K562 (cell line): ENCODE measurements around the gene TSHR. TPM values are rescaled to one million over a fixed set of nuclear protein-coding genes. Genes with fewer than 3 reads are reported as not detected.

ENCODE experiments used
- ATAC-seq: fragments of 200-7000 bp; cut with Tn5 transposase; 3 replicates; pipeline ENCODE4 v1.9.1; 2020; ENCODE audit warnings: moderate library complexity
- BruUV-seq: library from RNA; stranded (reverse); fragments of 400-500 nt; replicated peaks from 2 replicates; lab custom pipeline; 2021; lab: Mats Ljungman, UMichigan
- CTCF ChIA-PET: fragments of 300-600 bp; formaldehyde crosslinking; extraction: SDS; loops from one replicate; lab custom pipeline; 2021; ENCODE audit warnings: low intra/inter-chr PET ratio; lab: Yijun Ruan, JAX
- POLR2A ChIA-PET: fragments of 300-600, 350-650 bp; sonication (Branson Sonifier 250); formaldehyde crosslinking; extraction: SDS; loops from one replicate; lab custom pipeline; 2021; ENCODE audit warnings: antibody characterized with exemption, inconsistent platforms; lab: Yijun Ruan, JAX
- DNase-seq, 4 experiments: peaks; one replicate each; pipeline versions ENCODE4 v3.0.0 to v3.0.0-alpha.2; 2011 to 2018; ENCODE audit warnings: low spot score in 3 of 4, mixed read lengths in 3 of 4; ENCODE audit errors: extremely low read depth in 1 of 4
- FAIRE-seq: peaks from 2 replicates; lab custom pipeline; 2011; peaks lifted over from hg19 to GRCh38; lab: Jason Lieb, UNC
- H2AFZ ChIP-seq: 2 replicates; pipeline ENCODE4 v1.6.0; 2011; ENCODE audit warnings: low read depth, low read length, control low read depth, inconsistent platforms
- H3K27ac ChIP-seq: fragments of 200-600 bp; 3 replicates; pipeline ENCODE4 v1.8.0; 2011; ENCODE audit warnings: low read depth, mild to moderate bottlenecking, control low read depth, inconsistent platforms, low read length, moderate library complexity, mixed read lengths; ENCODE audit errors: extremely low read depth
- H3K27me3 ChIP-seq, 2 experiments: fragments of 300-600 bp in 1 of 2; 2 replicates in 1 of 2; 3 replicates in 1 of 2; pipeline versions ENCODE4 v1.6.0 to v1.8.0; 2011; ENCODE audit warnings: inconsistent platforms in 2 of 2, low read length in 2 of 2, mild to moderate bottlenecking in 1 of 2, mixed read lengths in 1 of 2, moderate library complexity in 1 of 2; ENCODE audit not compliant: control insufficient read depth in 2 of 2, insufficient read depth in 2 of 2
- H3K36me3 ChIP-seq: fragments of 300-600 bp; 3 replicates; pipeline ENCODE4 v1.8.0; 2011; ENCODE audit warnings: mild to moderate bottlenecking, low read length, inconsistent platforms; ENCODE audit not compliant: control insufficient read depth, insufficient read depth
- H3K4me1 ChIP-seq, 2 experiments: fragments of 200-600 bp in 1 of 2; replicated peaks in 1 of 2; 2 replicates in 1 of 2; 3 replicates in 1 of 2; pipeline versions ENCODE4 v1.5.1 to v1.8.0; 2011; ENCODE audit warnings: inconsistent platforms in 2 of 2, low read length in 2 of 2, mild to moderate bottlenecking in 1 of 2, mixed read lengths in 1 of 2, moderate library complexity in 1 of 2; ENCODE audit not compliant: control insufficient read depth in 2 of 2, insufficient read depth in 2 of 2
- H3K4me2 ChIP-seq: 2 replicates; pipeline ENCODE4 v1.6.1; 2011; ENCODE audit warnings: low read length, control low read depth, inconsistent platforms, mixed read lengths; ENCODE audit not compliant: insufficient read depth
- H3K4me3 ChIP-seq: fragments of 200-600 bp; sonication (generic), shearing (Covaris generic); 2 replicates; pipeline ENCODE4 v1.5.1; 2016; ENCODE audit warnings: control low read depth, inconsistent platforms
- H3K79me2 ChIP-seq: fragments of 200-600 bp; 3 replicates; pipeline ENCODE4 v1.8.0; 2011; ENCODE audit warnings: low read length, inconsistent platforms; ENCODE audit not compliant: control insufficient read depth, insufficient read depth
- H3K9ac ChIP-seq, 2 experiments: 2 replicates each; pipeline versions ENCODE4 v1.6.0 to v1.6.1; 2011; ENCODE audit warnings: low read depth in 2 of 2, low read length in 2 of 2, control low read depth in 1 of 2, inconsistent platforms in 1 of 2, mild to moderate bottlenecking in 1 of 2, mixed read lengths in 1 of 2; ENCODE audit not compliant: insufficient read depth in 1 of 2
- H3K9me1 ChIP-seq: one replicate; pipeline ENCODE4 v1.6.0; 2011; ENCODE audit warnings: inconsistent platforms, mild to moderate bottlenecking, low read length, moderate library complexity; ENCODE audit not compliant: control insufficient read depth, insufficient read depth
- H3K9me3 ChIP-seq: replicated peaks from 2 replicates; pipeline ENCODE4 v1.5.1; 2011; ENCODE audit warnings: low read depth, low read length, inconsistent platforms; ENCODE audit not compliant: control insufficient read depth, insufficient read depth
- H4K20me1 ChIP-seq: replicated peaks from 2 replicates; pipeline ENCODE4 v1.6.1; 2011; ENCODE audit warnings: low read length, inconsistent platforms, mixed read lengths; ENCODE audit not compliant: control insufficient read depth, insufficient read depth
- CBX8 ChIP-seq: fragments of 200-600 bp; sonication (generic); IDR thresholded peaks from 2 replicates; pipeline ENCODE4 v1.6.1; 2012; ENCODE audit warnings: borderline replicate concordance, mixed run types, low read depth, mild to moderate bottlenecking, moderate library complexity, mixed read lengths, low read length, control low read depth, inconsistent platforms; ENCODE audit not compliant: poor library complexity, severe bottlenecking; ENCODE audit errors: extremely low read depth
- FIP1L1 ChIP-seq: fragments of 200-400 bp; formaldehyde crosslinking; IDR thresholded peaks from 2 replicates; pipeline ENCODE4 v1.6.1; 2018; ENCODE audit warnings: mild to moderate bottlenecking, low read depth, low read length; ENCODE audit not compliant: poor library complexity, severe bottlenecking
- ILK ChIP-seq: fragments of 450-650 bp; IDR thresholded peaks from 2 replicates; pipeline ENCODE4 v1.6.1; 2016; ENCODE audit warnings: missing genetic modification characterization, low read depth, mild to moderate bottlenecking, missing compliant biosample characterization, moderate library complexity, borderline replicate concordance
- MBD2 ChIP-seq: sonication (generic); IDR thresholded peaks from 2 replicates; pipeline ENCODE4 v1.6.1; 2016; ENCODE audit warnings: low read depth, borderline replicate concordance
- MCM5 ChIP-seq: fragments of 450-650 bp; IDR thresholded peaks from 2 replicates; pipeline ENCODE4 v1.6.1; 2016; ENCODE audit warnings: low read depth
- MYBL2 ChIP-seq, 2 experiments: fragments of 450-650 bp in 1 of 2; sonication (generic) in 1 of 2; formaldehyde crosslinking in 1 of 2; IDR thresholded peaks; 2 replicates each; pipeline versions ENCODE4 v1.6.1 to v1.8.1; 2017 to 2022; ENCODE audit warnings: borderline replicate concordance in 1 of 2, inconsistent platforms in 1 of 2, low read depth in 1 of 2, mild to moderate bottlenecking in 1 of 2, missing genetic modification reagents in 1 of 2, moderate library complexity in 1 of 2
- SP2 ChIP-seq: IDR thresholded peaks from 2 replicates; pipeline ENCODE4 v1.6.1; 2011; ENCODE audit warnings: mild to moderate bottlenecking, low read depth, low read length, moderate library complexity; ENCODE audit not compliant: poor library complexity, severe bottlenecking; ENCODE audit errors: extremely low read depth
- XRCC3 ChIP-seq: fragments of 450-650 bp; IDR thresholded peaks from 2 replicates; pipeline ENCODE4 v1.6.1; 2017; ENCODE audit warnings: mild to moderate bottlenecking, moderate library complexity
- ZNF239 ChIP-seq: fragments of 250-450 bp; sonication (Bioruptor Pico); IDR thresholded peaks from 2 replicates; pipeline ENCODE4 v1.4.0; 2020; ENCODE audit warnings: mild to moderate bottlenecking
- ZNF408 ChIP-seq: fragments of 250-450 bp; sonication (Bioruptor Pico); IDR thresholded peaks from 2 replicates; pipeline ENCODE4 v1.4.0; 2020; ENCODE audit warnings: low read depth, mild to moderate bottlenecking, moderate library complexity
- WGBS: fragments of 100-300 bp; shearing (Covaris generic); methylation state at CpG from one replicate; pipeline ENCODE4 v1.1.6; 2016; ENCODE audit warnings: low coverage, mixed read lengths; ENCODE audit not compliant: insufficient coverage; ENCODE audit errors: missing lambda C conversion rate; 5-methylcytosine and 5-hydroxymethylcytosine counted together
- in situ Hi-C: fragments of 300-500 bp; cut with MboI; formaldehyde crosslinking; loops from 4 replicates; pipeline ENCODE4 v1.15.0; 2018; ENCODE audit warnings: inconsistent platforms, mixed read lengths
- intact Hi-C: fragments of 100-400 bp; cut with micrococcal nuclease; formaldehyde crosslinking; loops from 2 replicates; pipeline ENCODE4 v1.14.2; 2022
- polyA plus RNA-seq, 8 experiments: library from polyadenylated mRNA; depleted of rRNA in 4 of 8; stranded (reverse) in 5 of 8; unstranded in 3 of 8; fragments of >200 nt; fragmentation: Nextera tagmentation in 2 of 8; fragmentation: Illumina TruSeq in 1 of 8; extraction: Ambion mirVana in 2 of 8; extraction: Trizol in 1 of 8; gene quantifications; 2 replicates each; pipeline versions ENCODE4 v1.2.1 to v1.2.3, GENCODE V29; 2011 to 2014; ENCODE audit warnings: inconsistent platforms in 1 of 8, missing spikeins in 1 of 8
- total RNA-seq, 7 experiments: library from RNA; depleted of rRNA in 6 of 7; stranded (reverse); fragments of >200 nt in 6 of 7; fragmentation: Illumina TruSeq in 2 of 7; extraction: Trizol in 2 of 7; gene quantifications; 2 replicates each; pipeline versions ENCODE4 v1.2.1 to v1.2.3, GENCODE V29; 2011 to 2021; ENCODE audit warnings: low replicate concordance in 1 of 7
- TF ChIP-seq, protein P1 (sequence below): sonication (generic); formaldehyde crosslinking; IDR thresholded peaks from 2 replicates; pipeline ENCODE4 v1.8.1; 2023; ENCODE audit warnings: mild to moderate bottlenecking, missing genetic modification reagents
- TF ChIP-seq, protein P2 (sequence below): sonication (generic); formaldehyde crosslinking; IDR thresholded peaks from 2 replicates; pipeline ENCODE4 v1.8.1; 2022; ENCODE audit warnings: missing genetic modification reagents
- TF ChIP-seq, protein P3 (sequence below), 2 experiments: fragments of 450-650 bp; IDR thresholded peaks; 2 replicates each; pipeline ENCODE4 v1.6.1; 2016

Gene TSHR
- total and polyA plus RNA-seq, 9 of the 15 experiments (the other 6 are each of a cell fraction or from before 2014, with no cell fraction given), result 0.01 to 0.10 TPM; not detected in 7

DNA sequence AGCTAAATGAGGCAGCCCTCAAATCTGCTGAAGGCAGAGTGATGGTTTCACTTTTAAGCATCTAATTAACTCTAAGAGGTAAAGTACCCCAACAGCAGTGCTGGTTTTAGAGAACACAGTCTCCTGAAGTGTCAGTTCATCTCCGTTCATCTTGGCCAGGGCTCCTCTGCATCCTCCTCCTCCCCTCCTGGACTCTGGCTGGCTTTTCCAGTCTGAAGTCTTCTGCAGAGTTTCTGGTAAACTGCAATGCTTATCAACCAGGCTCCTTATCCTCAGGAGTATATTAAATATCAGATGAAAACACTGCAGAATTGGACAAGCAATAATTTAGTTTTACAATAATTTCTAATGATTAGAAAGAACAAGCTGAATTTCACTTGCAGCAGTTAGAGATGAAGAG lies 150.0 kb downstream of the TSHR start (continued):
- TF ChIP-seq, protein P1, sequence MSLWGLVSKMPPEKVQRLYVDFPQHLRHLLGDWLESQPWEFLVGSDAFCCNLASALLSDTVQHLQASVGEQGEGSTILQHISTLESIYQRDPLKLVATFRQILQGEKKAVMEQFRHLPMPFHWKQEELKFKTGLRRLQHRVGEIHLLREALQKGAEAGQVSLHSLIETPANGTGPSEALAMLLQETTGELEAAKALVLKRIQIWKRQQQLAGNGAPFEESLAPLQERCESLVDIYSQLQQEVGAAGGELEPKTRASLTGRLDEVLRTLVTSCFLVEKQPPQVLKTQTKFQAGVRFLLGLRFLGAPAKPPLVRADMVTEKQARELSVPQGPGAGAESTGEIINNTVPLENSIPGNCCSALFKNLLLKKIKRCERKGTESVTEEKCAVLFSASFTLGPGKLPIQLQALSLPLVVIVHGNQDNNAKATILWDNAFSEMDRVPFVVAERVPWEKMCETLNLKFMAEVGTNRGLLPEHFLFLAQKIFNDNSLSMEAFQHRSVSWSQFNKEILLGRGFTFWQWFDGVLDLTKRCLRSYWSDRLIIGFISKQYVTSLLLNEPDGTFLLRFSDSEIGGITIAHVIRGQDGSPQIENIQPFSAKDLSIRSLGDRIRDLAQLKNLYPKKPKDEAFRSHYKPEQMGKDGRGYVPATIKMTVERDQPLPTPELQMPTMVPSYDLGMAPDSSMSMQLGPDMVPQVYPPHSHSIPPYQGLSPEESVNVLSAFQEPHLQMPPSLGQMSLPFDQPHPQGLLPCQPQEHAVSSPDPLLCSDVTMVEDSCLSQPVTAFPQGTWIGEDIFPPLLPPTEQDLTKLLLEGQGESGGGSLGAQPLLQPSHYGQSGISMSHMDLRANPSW, result no peak
- TF ChIP-seq XRCC3 (no peak), ILK (no peak), MBD2 (no peak), ZNF239 (no peak), ZNF408 (CRISPR knock-in tag) (no peak)
- TF ChIP-seq, protein P2, sequence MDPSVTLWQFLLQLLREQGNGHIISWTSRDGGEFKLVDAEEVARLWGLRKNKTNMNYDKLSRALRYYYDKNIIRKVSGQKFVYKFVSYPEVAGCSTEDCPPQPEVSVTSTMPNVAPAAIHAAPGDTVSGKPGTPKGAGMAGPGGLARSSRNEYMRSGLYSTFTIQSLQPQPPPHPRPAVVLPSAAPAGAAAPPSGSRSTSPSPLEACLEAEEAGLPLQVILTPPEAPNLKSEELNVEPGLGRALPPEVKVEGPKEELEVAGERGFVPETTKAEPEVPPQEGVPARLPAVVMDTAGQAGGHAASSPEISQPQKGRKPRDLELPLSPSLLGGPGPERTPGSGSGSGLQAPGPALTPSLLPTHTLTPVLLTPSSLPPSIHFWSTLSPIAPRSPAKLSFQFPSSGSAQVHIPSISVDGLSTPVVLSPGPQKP, result no peak

DNA sequence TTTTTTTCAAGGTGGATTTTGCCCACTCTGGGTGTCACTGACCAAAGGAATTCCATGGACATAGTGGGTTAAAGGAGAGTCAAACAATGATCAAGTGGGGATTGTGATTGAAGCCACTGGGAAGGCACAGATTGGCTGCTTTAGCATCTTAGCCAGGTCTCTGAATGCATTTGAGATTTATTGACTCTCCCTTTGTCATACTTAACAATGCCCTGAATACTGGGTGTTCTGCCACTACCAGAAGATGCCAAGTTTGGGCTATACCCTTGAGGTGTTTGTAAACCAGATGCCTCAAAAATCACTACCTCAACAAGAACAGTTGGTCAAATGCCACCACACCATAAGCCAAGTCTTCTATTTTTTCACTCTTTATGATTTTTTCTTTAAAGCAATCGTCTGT lies 150.5 kb downstream of the TSHR start:
- FAIRE-seq, result no peak
- Histone ChIP-seq H3K79me2 (no peaks in the 10 kb centered on the region), H3K27ac (no peak overlapping the region), H3K27me3 (no peaks in the 10 kb centered on the region), H3K4me3 (no peak overlapping the region), H3K4me1 (no peaks in the 10 kb centered on the region), H3K4me2 (no peak overlapping the region), H3K9ac (no peak overlapping the region), H3K9me1 (no peaks in the 10 kb centered on the region), H2AFZ (no peak overlapping the region), H3K9me3 (no peaks in the 10 kb centered on the region), H3K36me3 (no peaks in the 10 kb centered on the region), H4K20me1 (no peaks in the 10 kb centered on the region)
- intact Hi-C loops (no loop called here), in situ Hi-C loops (no loop called here)
- 6% methylated on average over 1 of the region's 1 CpG for WGBS
- BruUV-seq, result no TSS peak
- TF ChIP-seq ILK (no peak), MCM5 (no peak), FIP1L1 (no peak), SP2 (no peak), MYBL2 (IDR thresholded peaks at IDR 0.05; ENCODE audit: low read depth) (no peak), MYBL2 (CRISPR knock-in tag; IDR thresholded peaks at IDR 0.05; ENCODE audit: borderline replicate concordance) (no peak), CBX8 (no peak)
- TF ChIP-seq, protein P3, sequence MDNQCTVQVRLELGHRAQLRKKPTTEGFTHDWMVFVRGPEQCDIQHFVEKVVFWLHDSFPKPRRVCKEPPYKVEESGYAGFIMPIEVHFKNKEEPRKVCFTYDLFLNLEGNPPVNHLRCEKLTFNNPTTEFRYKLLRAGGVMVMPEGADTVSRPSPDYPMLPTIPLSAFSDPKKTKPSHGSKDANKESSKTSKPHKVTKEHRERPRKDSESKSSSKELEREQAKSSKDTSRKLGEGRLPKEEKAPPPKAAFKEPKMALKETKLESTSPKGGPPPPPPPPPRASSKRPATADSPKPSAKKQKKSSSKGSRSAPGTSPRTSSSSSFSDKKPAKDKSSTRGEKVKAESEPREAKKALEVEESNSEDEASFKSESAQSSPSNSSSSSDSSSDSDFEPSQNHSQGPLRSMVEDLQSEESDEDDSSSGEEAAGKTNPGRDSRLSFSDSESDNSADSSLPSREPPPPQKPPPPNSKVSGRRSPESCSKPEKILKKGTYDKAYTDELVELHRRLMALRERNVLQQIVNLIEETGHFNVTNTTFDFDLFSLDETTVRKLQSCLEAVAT (IDR thresholded peaks at IDR 0.05), result no peak
- ChIA-PET POLR2A (no interaction called here), CTCF (no interaction called here)
- no peak for DNase-seq
- ATAC-seq, result no peak
